Bronchial epithelial cell (primary cell): ENCODE measurements around the gene KSR1. TPM values are rescaled to one million over a fixed set of nuclear protein-coding genes. Genes with fewer than 3 reads are reported as not detected.
"Not testable (repeated sequence)": the region's sequence is repeated elsewhere in the genome, so short reads cannot be mapped to it uniquely, and the experiment has no call there.

Experiments used
- DNase-seq: peaks from one replicate; pipeline ENCODE4 v3.0.0-alpha.2; 2010; ENCODE audit warnings: low read depth
- FAIRE-seq: peaks from 2 replicates; lab custom pipeline; 2011; peaks lifted over from hg19 to GRCh38; lab: Jason Lieb, UNC
- H3K27me3 ChIP-seq: 2 replicates; pipeline ENCODE4 v1.5.1; 2011; ENCODE audit warnings: low read length; ENCODE audit not compliant: control insufficient read depth, insufficient read depth
- H3K36me3 ChIP-seq: 2 replicates; pipeline ENCODE4 v1.5.1; 2011; ENCODE audit warnings: low read length; ENCODE audit not compliant: control insufficient read depth, insufficient read depth
- H3K4me3 ChIP-seq: 2 replicates; pipeline ENCODE4 v1.5.1; 2011; ENCODE audit warnings: mild to moderate bottlenecking, low read depth, low read length, control low read depth
- CTCF ChIP-seq: IDR thresholded peaks from 2 replicates; pipeline ENCODE4 v1.5.1; 2011; ENCODE audit warnings: mild to moderate bottlenecking, moderate library complexity, low read length, control low read depth, inconsistent platforms; ENCODE audit not compliant: insufficient read depth, severe bottlenecking
- total RNA-seq: library from RNA; depleted of rRNA; stranded (reverse); fragments of >200 nt; gene quantifications from 2 replicates; pipeline ENCODE4 v1.2.1, GENCODE V29; 2014

KSR1 gene
- total RNA-seq, 1 donor from 2014 or later = 0.53 TPM

DNA sequence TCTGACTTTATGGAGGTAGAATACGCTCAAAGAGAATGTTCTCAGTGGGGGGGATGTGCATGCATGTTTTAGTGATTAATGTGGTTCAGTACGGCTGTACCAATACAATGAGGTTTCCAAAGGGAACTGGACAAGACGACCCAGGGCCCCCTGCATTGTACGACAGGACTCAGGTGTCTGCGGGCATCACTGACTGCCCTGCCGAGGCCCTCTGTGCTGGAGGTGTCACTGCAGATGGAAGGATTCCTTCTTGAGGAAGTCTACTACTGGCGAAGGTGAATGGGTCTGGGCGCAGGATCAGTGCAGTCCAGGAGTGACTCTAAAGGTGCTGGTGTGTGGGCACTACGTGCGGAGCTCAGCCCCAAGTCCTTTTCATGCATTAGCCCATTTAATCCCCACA lies 171.3 kb downstream of the KSR1 start:
- Histone ChIP-seq H3K4me3 (no peak overlapping the region), H3K27me3 (no peaks in the 10 kb centered on the region), H3K36me3 (no peaks in the 10 kb centered on the region)
- no peak for TF ChIP-seq CTCF
- DNase-seq = no peak
- FAIRE-seq = no peak

DNA sequence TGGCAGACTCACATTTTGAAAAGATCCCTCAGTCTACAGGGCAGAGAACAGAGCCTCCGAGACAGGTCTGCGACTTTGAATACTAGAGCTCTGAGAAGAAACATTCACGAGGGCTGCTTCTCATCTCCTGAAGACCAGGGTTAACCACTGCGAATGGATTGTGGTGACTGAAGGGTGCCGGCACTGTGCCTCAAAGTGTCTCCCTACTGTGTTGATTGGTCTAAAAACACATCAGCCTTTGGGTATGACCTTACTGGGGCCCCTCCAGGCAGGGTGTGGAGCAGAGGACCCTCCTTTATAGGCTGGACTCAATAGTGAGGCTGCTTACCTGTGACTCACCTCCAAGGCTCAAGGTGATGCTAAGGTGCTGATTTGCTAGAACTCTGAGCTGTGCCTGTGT lies 172.1 kb downstream of the KSR1 start:
- DNase-seq = no peak
- Histone ChIP-seq H3K27me3 (no peaks in the 10 kb centered on the region), H3K4me3 (no peak overlapping the region), H3K36me3 (no peaks in the 10 kb centered on the region)
- no peak for TF ChIP-seq CTCF
- no peak for FAIRE-seq

DNA sequence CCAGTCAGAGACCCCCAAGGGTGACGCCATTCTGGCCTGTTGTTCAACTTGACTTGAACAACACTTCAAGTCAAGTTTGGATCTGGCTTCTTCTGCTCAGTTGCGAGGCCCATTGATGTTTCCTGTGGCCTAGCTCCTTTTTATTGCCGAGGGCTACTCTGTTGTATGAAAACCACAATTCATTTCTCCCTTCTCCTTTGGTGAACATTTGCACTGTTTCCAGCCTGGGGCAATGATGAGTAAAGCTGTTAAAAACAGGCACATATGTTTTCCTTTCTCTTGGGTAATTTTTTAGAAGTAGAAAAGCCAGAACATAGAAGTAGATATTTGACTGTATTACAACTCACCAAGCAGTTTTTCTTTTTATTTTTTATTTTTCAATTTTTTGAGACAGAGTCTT lies 173.0 kb downstream of the KSR1 start:
- H3K4me3 ChIP-seq, FAIRE-seq, H3K27me3 ChIP-seq, H3K36me3 ChIP-seq: not testable (repeated sequence)
- peak; percentile 27 for DNase-seq

GRCh38 chr17:27630607-27631410 lies 174.6 kb downstream of the KSR1 start, which contains the start of gene LGALS9:
Gene LGALS9 (plus strand): TSS chr17:27631188. CDS start chr17:27631266, 78 bp downstream.
- no peak within 1 kb of the TSS for H3K4me3 ChIP-seq
- no peak for FAIRE-seq

GRCh38 chr17:27631411-27631760 lies 175.1 kb downstream of the KSR1 start:
- FAIRE-seq = no peak

More at GRCh38 chr17:27630607-27631410, 174.6 kb downstream of the KSR1 start, which contains the start of gene LGALS9:
- DNase-seq = peak; percentile 8
- Histone ChIP-seq H3K27me3 (no peaks in the 10 kb centered on the region), H3K36me3 (no peaks in the 10 kb centered on the region)
- TF ChIP-seq CTCF = no peak

More at GRCh38 chr17:27631411-27631760, 175.1 kb downstream of the KSR1 start:
- peak; percentile 70 for DNase-seq
- no peak for TF ChIP-seq CTCF
- H3K4me3 ChIP-seq = no peak overlapping the region
- H3K27me3 ChIP-seq = no peaks in the 10 kb centered on the region
- H3K36me3 ChIP-seq = no peaks in the 10 kb centered on the region
